ENCODE results near the gene PFKFB1.
"Not testable (repeated sequence)": the region's sequence is repeated elsewhere in the genome, so short reads cannot be mapped to it uniquely, and the experiment has no call there.

DNA sequence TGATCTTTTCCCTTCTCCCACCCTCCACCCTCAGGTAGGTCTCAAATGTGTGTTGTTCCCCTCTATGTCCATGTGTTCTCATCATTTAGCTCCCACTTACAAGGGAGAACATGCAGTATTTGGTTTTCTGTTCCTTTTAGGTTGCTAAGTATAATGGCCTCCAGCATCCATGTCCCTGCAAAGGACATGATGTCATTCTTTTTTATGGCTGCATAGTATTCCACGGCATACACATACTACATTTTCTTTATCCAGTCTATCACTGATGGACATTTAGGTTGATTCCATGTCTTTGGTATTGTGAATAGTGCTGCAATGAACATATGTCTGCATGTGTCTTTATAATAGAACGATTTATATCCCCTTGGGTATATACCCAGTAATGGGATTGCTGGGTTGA lies 10.7 kb downstream of the PFKFB1 start:
- not testable (repeated sequence) for TF ChIP-seq POLR2A (IDR thresholded peaks at IDR 0.05; ENCODE audit: low read depth, low read length); POLR2AphosphoS5 (IDR thresholded peaks at IDR 0.05; ENCODE audit: low read depth, low read length); TAF1 (IDR thresholded peaks at IDR 0.05; ENCODE audit: borderline replicate concordance, low read depth, low read length)

All from GM12892 (cell line).